ENCODE measurements around the gene TMSB4X.
"Not testable (repeated sequence)": the region's sequence is repeated elsewhere in the genome, so short reads cannot be mapped to it uniquely, and the experiment has no call there.

TMSB4X gene

DNA sequence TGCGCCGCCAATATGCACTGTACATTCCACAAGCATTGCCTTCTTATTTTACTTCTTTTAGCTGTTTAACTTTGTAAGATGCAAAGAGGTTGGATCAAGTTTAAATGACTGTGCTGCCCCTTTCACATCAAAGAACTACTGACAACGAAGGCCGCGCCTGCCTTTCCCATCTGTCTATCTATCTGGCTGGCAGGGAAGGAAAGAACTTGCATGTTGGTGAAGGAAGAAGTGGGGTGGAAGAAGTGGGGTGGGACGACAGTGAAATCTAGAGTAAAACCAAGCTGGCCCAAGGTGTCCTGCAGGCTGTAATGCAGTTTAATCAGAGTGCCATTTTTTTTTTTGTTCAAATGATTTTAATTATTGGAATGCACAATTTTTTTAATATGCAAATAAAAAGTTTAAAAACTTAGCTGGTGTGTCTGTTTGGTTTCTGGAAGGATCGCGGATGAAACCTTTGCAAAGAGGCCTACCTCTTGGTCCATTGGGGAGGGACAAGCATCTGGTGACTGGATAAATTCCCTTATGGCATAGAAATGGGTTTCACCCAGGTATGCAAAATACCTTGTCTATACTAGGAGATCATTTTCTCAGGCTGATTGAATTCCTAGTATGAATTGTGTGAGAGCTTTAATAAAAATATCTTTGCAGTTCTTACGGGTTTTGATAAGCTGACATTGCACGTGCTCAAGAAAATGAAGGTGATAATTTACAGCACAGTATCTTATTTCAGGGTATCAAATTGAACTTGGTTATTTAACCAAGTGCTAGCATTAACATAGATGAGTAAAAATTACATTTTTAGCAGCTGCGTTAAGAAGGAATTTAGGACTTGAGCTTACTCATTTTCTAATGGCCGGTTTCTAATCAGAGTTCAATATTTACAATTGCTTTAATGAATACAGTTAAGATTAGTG lies 2.2 kb downstream of the TMSB4X start:
- not testable (repeated sequence) for DNase-seq

- DNase-seq = no peak
These were observed 2.9 kb downstream of the TMSB4X start for GRCh38 chrX:12977761-12978204.

DNA sequence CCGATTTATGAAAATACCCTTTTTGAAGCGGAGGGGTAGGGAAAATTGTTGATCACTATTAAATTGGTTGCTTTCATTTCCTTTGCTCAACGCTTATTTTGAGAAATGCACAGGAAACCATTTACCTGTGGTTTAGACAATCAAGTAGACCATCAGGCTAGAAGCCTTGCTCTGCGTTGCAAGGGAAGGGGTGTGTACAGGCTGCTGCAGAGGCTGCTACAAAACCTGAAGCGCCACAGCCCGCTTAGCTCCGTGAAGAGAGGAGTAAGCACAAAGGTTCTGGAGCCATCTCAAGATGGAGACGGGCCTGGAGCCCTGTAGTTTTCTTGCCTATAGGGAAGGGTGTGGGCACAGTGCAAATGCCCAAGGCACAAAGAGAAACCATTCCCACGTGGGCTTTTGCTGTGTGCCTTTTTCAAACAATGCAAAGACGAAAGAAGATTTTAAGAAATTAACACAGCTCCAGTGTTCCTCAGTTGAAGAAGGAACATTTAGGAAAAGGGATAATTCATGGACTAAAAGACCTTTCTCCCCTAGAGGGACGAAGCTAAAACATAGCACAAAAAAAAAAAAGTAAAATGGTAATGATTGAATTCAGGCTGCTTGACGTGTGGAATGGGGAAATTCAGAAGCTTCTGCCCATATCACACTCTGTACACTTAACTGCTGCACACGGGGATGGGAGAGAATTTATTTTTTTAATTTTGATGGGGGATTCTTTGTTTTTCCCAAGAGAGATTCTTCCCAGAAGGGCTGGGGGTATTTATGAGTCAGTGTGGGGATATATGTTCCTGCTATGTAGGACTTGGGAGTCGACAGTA lies 3.5 kb downstream of the TMSB4X start:
- no peak for DNase-seq

DNA sequence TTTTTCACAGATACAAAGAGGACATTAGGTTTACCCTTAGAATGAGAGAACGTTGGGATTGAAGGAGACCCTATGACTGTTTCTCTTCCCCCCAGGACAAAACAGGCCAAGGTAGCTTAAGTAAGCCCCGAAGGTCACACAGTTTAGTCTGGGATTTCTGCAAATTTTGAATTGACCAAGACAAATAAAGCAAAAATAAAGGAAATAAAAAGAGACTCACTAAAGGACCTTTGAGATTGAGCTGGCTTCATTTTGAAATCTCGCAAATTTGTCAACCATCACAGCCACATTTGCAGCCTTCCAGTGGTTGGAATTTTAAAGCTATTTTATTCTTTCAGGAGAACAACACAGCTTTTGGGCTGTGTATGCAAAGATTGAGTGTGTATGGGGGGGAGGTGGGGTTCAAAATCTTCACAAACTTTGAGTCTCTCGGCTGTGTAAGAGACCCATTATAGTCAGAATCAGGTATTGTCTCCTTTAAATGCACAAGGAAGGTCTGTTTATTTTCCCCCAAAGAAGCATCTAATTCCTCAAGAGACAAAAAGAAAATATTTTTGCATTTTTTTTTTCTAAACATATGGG lies 4.2 kb downstream of the TMSB4X start:
- DNase-seq = no peak

GRCh38 chrX:12979616-12980015 lies 4.7 kb downstream of the TMSB4X start:
- no peak for DNase-seq

DNA sequence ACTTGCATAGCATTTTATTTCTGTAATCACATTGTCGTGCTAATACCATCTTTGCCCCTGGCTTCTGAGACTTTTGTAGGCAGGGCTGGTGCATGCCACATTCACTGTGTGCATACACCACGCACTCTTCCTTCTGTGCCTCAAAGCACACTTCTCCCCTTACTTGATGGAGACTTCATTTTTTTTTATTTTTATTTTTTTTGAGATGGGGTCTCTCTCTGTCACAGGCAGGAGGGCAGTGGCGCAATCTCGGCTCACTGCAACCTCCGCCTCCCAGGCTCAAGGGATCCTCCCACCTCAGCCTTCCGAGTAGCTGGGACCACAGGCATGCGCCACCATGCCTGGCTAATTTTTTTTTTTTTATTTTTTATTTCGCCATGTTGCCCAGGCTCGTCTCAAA lies 5.1 kb downstream of the TMSB4X start:
- not testable (repeated sequence) for DNase-seq

DNA sequence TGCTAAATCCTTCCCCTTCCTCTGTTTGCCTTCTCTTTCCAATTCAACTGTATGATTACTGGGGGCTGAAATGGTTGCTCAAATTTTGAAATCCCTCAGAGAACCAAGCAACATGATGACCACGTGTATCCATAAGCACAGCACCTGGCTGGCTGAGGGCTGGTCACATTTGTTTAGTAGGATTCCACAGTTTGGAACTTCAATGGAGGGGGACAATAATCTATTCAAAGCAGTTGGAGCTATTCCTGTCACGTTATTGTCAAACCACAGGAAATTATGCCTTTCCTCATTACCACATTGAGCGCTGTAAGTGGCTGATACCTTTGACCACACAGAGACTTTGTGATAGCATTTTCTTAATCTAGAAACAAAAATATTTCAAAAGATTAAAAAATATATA lies 7.0 kb downstream of the TMSB4X start:
- DNase-seq = no peak

GRCh38 chrX:12984603-12985319 lies 9.9 kb downstream of the TMSB4X start:
- no peak for DNase-seq

DNA sequence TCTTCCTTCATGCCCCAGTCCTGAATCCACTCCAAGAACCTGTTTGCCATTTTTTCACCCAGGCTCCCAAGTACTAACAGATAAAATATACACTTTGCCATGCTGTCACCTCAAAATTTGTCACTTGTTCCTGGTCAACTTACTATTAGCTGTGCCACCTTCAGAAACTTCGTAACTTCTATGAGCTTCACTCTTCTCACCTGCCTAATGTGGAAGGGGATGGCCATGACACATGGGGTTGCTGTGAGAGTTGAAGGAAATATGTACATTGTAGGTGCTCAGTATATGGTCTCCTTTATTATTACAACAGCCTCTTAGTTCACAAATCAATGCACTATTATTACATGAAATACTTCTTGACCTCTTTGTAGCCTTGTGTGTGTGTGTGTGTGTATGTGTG lies 10.4 kb downstream of the TMSB4X start:
- DNase-seq = no peak

DNA sequence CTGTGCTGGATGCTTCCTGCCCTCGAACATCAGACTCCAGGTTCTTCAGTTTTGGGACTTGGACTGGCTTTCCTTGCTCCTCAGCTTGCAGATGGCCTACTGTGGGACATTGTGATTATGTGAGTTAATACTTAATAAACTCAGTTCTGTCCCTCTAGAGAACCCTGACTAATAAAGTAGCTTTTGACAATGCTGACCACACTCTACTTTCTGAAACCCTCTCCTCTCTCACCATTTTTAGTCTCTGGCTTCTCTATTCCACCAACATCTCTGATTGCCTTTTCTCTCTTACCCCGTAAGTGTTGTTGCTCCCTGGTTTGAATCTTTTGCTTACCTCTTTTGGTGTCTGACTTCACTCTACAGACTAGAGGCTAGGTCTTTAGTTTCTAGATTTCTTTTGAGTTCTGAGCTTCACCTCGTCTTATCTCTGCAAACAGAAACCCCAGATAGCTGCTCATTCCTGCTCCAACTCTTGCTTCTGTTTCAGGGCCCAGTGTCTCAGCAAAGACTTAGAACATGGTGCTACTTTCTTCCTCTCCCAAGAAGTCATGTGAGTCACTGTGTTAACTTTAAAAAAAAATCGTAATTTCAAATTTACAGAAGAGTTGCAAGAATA lies 11.4 kb downstream of the TMSB4X start:
- DNase-seq = no peak

DNA sequence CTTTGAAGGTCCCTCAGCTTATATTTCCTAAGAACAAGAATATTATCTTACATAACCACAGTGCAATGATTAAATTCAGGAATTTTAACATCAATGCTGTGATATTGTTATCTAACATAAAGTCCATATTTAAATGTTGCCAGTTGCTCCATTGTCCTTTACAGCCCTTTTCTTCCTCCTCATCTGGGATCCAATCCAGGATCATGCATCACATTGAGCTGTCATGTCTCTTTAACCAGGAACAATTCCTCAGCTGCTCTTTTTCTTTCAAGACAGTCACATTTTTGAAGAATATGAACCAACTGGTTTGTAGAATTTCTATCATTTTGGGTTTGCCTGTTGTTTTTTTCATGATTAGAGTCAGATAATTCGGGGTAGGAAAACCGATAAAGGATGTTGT lies 12.0 kb downstream of the TMSB4X start:
- no peak for DNase-seq

GRCh38 chrX:12987340-12987739 lies 12.4 kb downstream of the TMSB4X start:
- no peak for DNase-seq

- no peak for DNase-seq
These were observed 13.1 kb downstream of the TMSB4X start for GRCh38 chrX:12987900-12988594.

- no peak for DNase-seq
These were observed 13.9 kb downstream of the TMSB4X start for GRCh38 chrX:12988797-12989196.

- no peak for DNase-seq
These were observed 14.6 kb downstream of the TMSB4X start for GRCh38 chrX:12989461-12989860.

DNA sequence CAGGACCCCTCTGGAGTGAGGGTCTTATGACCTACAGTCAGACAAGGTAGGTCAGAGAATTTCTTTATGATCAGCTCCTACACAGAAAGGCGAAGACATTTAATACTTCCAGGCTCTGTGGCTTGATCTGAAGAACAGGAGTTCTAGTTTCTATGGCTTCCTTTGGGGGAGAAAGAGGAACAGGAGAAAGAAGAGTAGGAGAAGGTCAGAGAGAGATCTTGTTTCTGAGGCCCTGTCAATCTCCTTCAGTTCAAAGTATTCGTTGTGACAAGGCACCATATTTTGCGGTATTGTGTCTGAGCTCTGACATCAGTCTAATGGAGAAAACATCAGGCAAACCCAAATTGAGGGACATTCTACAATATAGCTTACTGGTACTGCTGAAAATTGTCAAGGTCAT lies 16.7 kb downstream of the TMSB4X start:
- DNase-seq = no peak

- no peak for DNase-seq
These were observed 17.7 kb downstream of the TMSB4X start for GRCh38 chrX:12992544-12993118.

- DNase-seq = no peak
These were observed 18.9 kb downstream of the TMSB4X start for GRCh38 chrX:12993826-12994225.

DNA sequence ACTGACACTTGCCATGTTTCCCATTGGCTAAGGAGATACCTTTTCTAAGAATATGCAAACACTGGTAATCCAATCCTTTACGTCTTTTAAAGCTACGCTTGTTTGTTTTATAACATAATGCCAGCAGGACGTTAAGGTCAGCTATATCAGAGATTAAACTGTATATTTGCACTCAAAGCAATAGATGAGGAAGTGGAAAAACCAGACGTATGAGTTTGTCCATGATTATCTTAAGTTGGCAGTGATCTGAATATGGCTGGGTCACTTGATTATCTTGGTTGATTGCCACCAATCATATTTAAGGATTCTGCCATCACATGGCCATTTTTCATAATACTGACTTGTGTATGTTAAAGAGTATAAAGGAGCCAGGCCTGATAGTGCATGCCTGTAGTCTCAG lies 19.4 kb downstream of the TMSB4X start:
- no peak for DNase-seq

DNA sequence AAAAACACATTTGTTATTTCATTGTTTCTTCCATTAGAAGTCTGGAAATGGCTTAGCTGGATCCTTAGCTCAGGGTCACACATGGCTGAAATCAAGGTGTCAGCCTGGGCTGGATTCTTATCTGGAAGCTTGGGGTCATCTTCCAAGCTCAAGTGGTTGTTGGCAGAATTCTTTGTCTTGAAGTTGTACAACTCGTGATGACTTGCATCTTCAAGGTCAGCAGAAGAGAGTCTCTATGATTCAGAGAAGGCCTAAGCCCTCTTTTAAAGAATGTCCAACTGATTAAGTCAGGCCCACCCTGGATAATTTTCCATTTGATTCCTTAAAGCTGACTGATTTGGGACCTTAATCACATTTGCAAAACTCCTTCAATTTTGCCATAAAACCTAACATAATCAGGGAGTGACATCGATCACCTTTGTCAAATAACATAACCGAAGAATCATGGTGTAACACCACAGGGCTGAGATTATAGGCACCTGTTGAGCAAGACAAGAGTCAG lies 22.1 kb downstream of the TMSB4X start:
- DNase-seq = no peak
